HepG2 (cell line): ENCODE data around the gene FGF18. TPM values are rescaled to one million over a fixed set of nuclear protein-coding genes. Genes with fewer than 3 reads are reported as not detected.

ENCODE experiments used
- ATAC-seq: fragments of 200-7000 bp; cut with Tn5 transposase; 3 replicates; pipeline ENCODE4 v1.9.1; 2020; ENCODE audit warnings: mild to moderate bottlenecking, moderate library complexity
- BruUV-seq: library from RNA; stranded (reverse); fragments of 400-500 nt; replicated peaks from 2 replicates; lab custom pipeline; 2021; lab: Mats Ljungman, UMichigan
- CTCF ChIA-PET: fragments of 300-600 bp; formaldehyde crosslinking; extraction: SDS; loops from one replicate; lab custom pipeline; 2021; ENCODE audit warnings: low total read pairs, inconsistent platforms, low intra/inter-chr PET ratio; lab: Yijun Ruan, JAX
- POLR2A ChIA-PET: fragments of 350-600 bp; sonication (Branson Sonifier 250); formaldehyde crosslinking; loops from one replicate; lab custom pipeline; 2020; ENCODE audit warnings: antibody characterized with exemption, inconsistent platforms; lab: Yijun Ruan, JAX
- DNase-seq: peaks from one replicate; pipeline ENCODE4 v3.0.0-alpha.2; 2015; ENCODE audit warnings: low spot score
- FAIRE-seq: peaks from 3 replicates; lab custom pipeline; 2011; peaks lifted over from hg19 to GRCh38; lab: Jason Lieb, UNC
- H2AFZ ChIP-seq: one replicate; pipeline ENCODE4 v1.6.1; 2011; ENCODE audit warnings: low read length, inconsistent platforms
- H3K27ac ChIP-seq: fragments of 300-600 bp; 3 replicates; pipeline ENCODE4 v1.8.0; 2011; ENCODE audit warnings: mixed run types, mild to moderate bottlenecking, mixed read lengths, low read length, inconsistent platforms; ENCODE audit not compliant: insufficient read depth; ENCODE audit errors: extremely low read length
- H3K27me3 ChIP-seq, 2 experiments: fragments of 200-600 bp in 1 of 2; 2 replicates in 1 of 2; 3 replicates in 1 of 2; pipeline versions ENCODE4 v1.6.0 to v1.8.0; 2011; ENCODE audit warnings: low read length in 2 of 2, mild to moderate bottlenecking in 2 of 2, moderate library complexity in 2 of 2, inconsistent platforms in 1 of 2; ENCODE audit not compliant: insufficient read depth in 2 of 2, control insufficient read depth in 1 of 2
- H3K36me3 ChIP-seq, 2 experiments: fragments of 200-600 bp in 1 of 2; replicated peaks in 1 of 2; 2 replicates in 1 of 2; 3 replicates in 1 of 2; pipeline versions ENCODE4 v1.5.1 to v1.8.0; 2011; ENCODE audit warnings: low read length in 2 of 2, inconsistent platforms in 1 of 2; ENCODE audit not compliant: insufficient read depth in 2 of 2, control insufficient read depth in 1 of 2
- H3K4me1 ChIP-seq: 2 replicates; pipeline ENCODE4 v1.5.1; 2012; ENCODE audit warnings: low read length, inconsistent platforms; ENCODE audit not compliant: insufficient read depth
- H3K4me2 ChIP-seq: 2 replicates; pipeline ENCODE4 v1.6.0; 2011; ENCODE audit warnings: low read depth, low read length, inconsistent platforms
- H3K4me3 ChIP-seq, 3 experiments: fragments of 200-600 bp in 1 of 3; sonication (generic), shearing (Covaris generic) in 1 of 3; replicated peaks in 1 of 3; 2 replicates each; pipeline ENCODE4 v1.5.1; 2011 to 2016; ENCODE audit warnings: low read length in 3 of 3, inconsistent platforms in 2 of 3, low read depth in 2 of 3, mild to moderate bottlenecking in 2 of 3, control low read depth in 1 of 3, mixed read lengths in 1 of 3; ENCODE audit not compliant: insufficient read depth in 1 of 3
- H3K79me2 ChIP-seq: one replicate; pipeline ENCODE4 v1.6.1; 2011; ENCODE audit warnings: low read length, inconsistent platforms; ENCODE audit not compliant: insufficient read depth
- H3K9ac ChIP-seq: 2 replicates; pipeline ENCODE4 v1.6.0; 2011; ENCODE audit warnings: mild to moderate bottlenecking, low read depth, low read length, inconsistent platforms; ENCODE audit not compliant: insufficient read depth
- H3K9me3 ChIP-seq: 2 replicates; pipeline ENCODE4 v1.5.1; 2012; ENCODE audit warnings: mild to moderate bottlenecking, low read length
- H4K20me1 ChIP-seq: 2 replicates; pipeline ENCODE4 v1.6.0; 2011; ENCODE audit warnings: inconsistent platforms, mild to moderate bottlenecking, low read length, moderate library complexity; ENCODE audit not compliant: insufficient read depth
- CENPX ChIP-seq: sonication (generic); formaldehyde crosslinking; IDR thresholded peaks from 2 replicates; pipeline ENCODE4 v1.9.0; 2021; ENCODE audit warnings: mild to moderate bottlenecking, missing genetic modification reagents, moderate library complexity
- DR1 ChIP-seq: sonication (generic); formaldehyde crosslinking; IDR thresholded peaks from 2 replicates; pipeline ENCODE4 v1.8.0; 2021; ENCODE audit warnings: mild to moderate bottlenecking, missing genetic modification reagents, inconsistent platforms
- FIP1L1 ChIP-seq: fragments of 200-400 bp; formaldehyde crosslinking; IDR thresholded peaks from 2 replicates; pipeline ENCODE4 v1.6.1; 2018; ENCODE audit warnings: low read depth, mild to moderate bottlenecking, low read length, moderate library complexity, borderline replicate concordance; ENCODE audit not compliant: insufficient read depth
- JUND ChIP-seq: sonication (generic); formaldehyde crosslinking; IDR thresholded peaks from 2 replicates; pipeline ENCODE4 v1.8.0; 2022; ENCODE audit warnings: mild to moderate bottlenecking, missing genetic modification reagents
- KDM2A ChIP-seq: sonication (generic); formaldehyde crosslinking; IDR thresholded peaks from 2 replicates; pipeline ENCODE4 v1.4.0; 2020; ENCODE audit warnings: low read depth, missing genetic modification reagents, borderline replicate concordance
- KLF9 ChIP-seq: IDR thresholded peaks from 2 replicates; pipeline ENCODE4 v1.6.1; 2016; ENCODE audit warnings: low read depth
- SMAD3 ChIP-seq: sonication (generic); formaldehyde crosslinking; IDR thresholded peaks from 2 replicates; pipeline ENCODE4 v1.4.0; 2020; ENCODE audit warnings: missing genetic modification reagents
- ZFP37 ChIP-seq: sonication (generic); formaldehyde crosslinking; IDR thresholded peaks from 2 replicates; pipeline ENCODE4 v1.4.0; 2020; ENCODE audit warnings: missing genetic modification reagents, borderline replicate concordance
- ZNF382 ChIP-seq: sonication (generic); formaldehyde crosslinking; IDR thresholded peaks from 2 replicates; pipeline ENCODE4 v1.5.0; 2020; ENCODE audit warnings: missing genetic modification reagents, mild to moderate bottlenecking, borderline replicate concordance
- ZNF441 ChIP-seq: sonication (generic); formaldehyde crosslinking; IDR thresholded peaks from 2 replicates; pipeline ENCODE4 v1.7.0; 2021; ENCODE audit warnings: missing genetic modification reagents, borderline replicate concordance
- ZNF558 ChIP-seq: sonication (generic); formaldehyde crosslinking; IDR thresholded peaks from 2 replicates; pipeline ENCODE4 v1.9.0; 2022; ENCODE audit warnings: mild to moderate bottlenecking, missing genetic modification reagents, borderline replicate concordance
- ZNF644 ChIP-seq: IDR thresholded peaks from 2 replicates; pipeline ENCODE4 v1.6.1; 2016; ENCODE audit warnings: low read depth
- ZNF790 ChIP-seq: sonication (generic); formaldehyde crosslinking; IDR thresholded peaks from 2 replicates; pipeline ENCODE4 v1.8.0; 2022; ENCODE audit warnings: missing genetic modification reagents, mild to moderate bottlenecking, borderline replicate concordance
- WGBS: methylation state at CpG from one replicate; pipeline ENCODE4 v1.1.6; 2017; ENCODE audit warnings: low lambda C conversion rate; 5-methylcytosine and 5-hydroxymethylcytosine counted together
- in situ Hi-C: cut with HindIII; loops from 2 replicates; pipeline ENCODE4 v1.10.0; 2017; ENCODE audit warnings: low pct_unique_long_range_greater_than_20kb; ENCODE audit not compliant: extremely low pct_ligation_motif_present
- intact Hi-C: fragments of 100-400 bp; cut with micrococcal nuclease; formaldehyde crosslinking; loops from one replicate; pipeline ENCODE4 v1.10.0; 2022; ENCODE audit not compliant: unreplicated experiment
- polyA plus RNA-seq, 8 experiments: library from polyadenylated mRNA; depleted of rRNA in 3 of 8; stranded (reverse) in 7 of 8; unstranded in 1 of 8; fragments of >200 nt; fragmentation: Illumina TruSeq in 4 of 8; extraction: Trizol in 4 of 8; gene quantifications; 2 replicates each; pipeline versions ENCODE4 v1.2.1 to v1.2.3, GENCODE V29; 2011 to 2016; ENCODE audit warnings: low read depth in 4 of 8, missing spikeins in 1 of 8, mixed read lengths in 1 of 8; ENCODE audit not compliant: insufficient read depth in 1 of 8
- total RNA-seq, 5 experiments: library from RNA; depleted of rRNA; stranded (reverse); fragments of >200 nt; fragmentation: Illumina TruSeq; extraction: Trizol; gene quantifications; 2 replicates each; pipeline ENCODE4 v1.2.3, GENCODE V29; 2016; ENCODE audit warnings: low read depth in 1 of 5
- TF ChIP-seq, protein P1 (sequence below): sonication (generic); formaldehyde crosslinking; IDR thresholded peaks from 2 replicates; pipeline ENCODE4 v1.8.1; 2022; ENCODE audit warnings: low read depth, mild to moderate bottlenecking, missing genetic modification reagents
- TF ChIP-seq, protein P2 (sequence below): sonication (generic); formaldehyde crosslinking; IDR thresholded peaks from 2 replicates; pipeline ENCODE4 v1.4.0; 2020; ENCODE audit warnings: missing genetic modification reagents, borderline replicate concordance
- TF ChIP-seq, protein P3 (sequence below): fragments of 450-650 bp; IDR thresholded peaks from 2 replicates; pipeline ENCODE4 v1.6.1; 2016
- TF ChIP-seq, protein P4 (sequence below): sonication (generic); formaldehyde crosslinking; IDR thresholded peaks from 2 replicates; pipeline ENCODE4 v1.4.0; 2020; ENCODE audit warnings: missing genetic modification reagents, low read depth, mild to moderate bottlenecking, borderline replicate concordance

The FGF18 gene
- total and polyA plus RNA-seq, 2 of the 13 experiments (the other 11 are each of a cell fraction or from before 2014, with no cell fraction given), result not detected

DNA sequence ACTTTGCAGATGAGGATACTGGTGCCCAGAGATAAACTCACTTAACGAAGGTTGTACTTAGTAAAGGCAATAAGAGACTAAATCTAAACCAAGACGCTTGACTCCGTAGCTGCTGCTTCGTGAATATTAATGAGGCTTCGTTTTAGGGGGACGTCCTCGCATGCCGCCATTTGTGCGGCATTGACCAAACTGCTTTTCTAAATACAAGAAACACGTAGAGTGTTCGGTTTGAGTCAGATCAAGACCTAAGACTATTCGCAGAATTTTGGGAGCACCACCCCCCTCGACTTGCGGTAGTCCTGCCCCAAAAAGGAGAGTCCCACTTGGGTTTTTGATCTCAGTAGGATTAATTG lies 30.7 kb upstream of the FGF18 start:
- Histone ChIP-seq H3K36me3 (peaks cover 8 to 29% of the 10 kb centered on the region in 2 experiments), H3K4me3 (peak overlapping the region; percentile 88 to 93 (median 92)), H3K9me3 (no peaks in the 10 kb centered on the region), H3K79me2 (peaks cover 64% of the 10 kb centered on the region), H2AFZ (no peak overlapping the region), H3K4me1 (peaks cover 46% of the 10 kb centered on the region), H3K9ac (peak overlapping the region; percentile 96), H3K4me2 (peak overlapping the region; percentile 94), H3K27me3 (no peaks in the 10 kb centered on the region; a peak in 1 of 5 replicates), H3K27ac (peak overlapping the region; percentile 88), H4K20me1 (peaks cover 57% of the 10 kb centered on the region)
- ATAC-seq, result no peak
- in situ Hi-C loops, result no loop called here
- FAIRE-seq, result no peak
- ChIA-PET CTCF (no interaction called here), POLR2A (interaction anchor here (1.1 to 2.7 kb wide), 3 partner anchors 11 to 30 kb away, joined by 3 to 13 read pairs (median 8); partner anchors contain the start of gene FGF18)
- under 1% methylated on average over 14 of the region's 14 CpGs for WGBS
- intact Hi-C loops, result no loop called here
- no peak for DNase-seq
- BruUV-seq, result TSS peak; percentile 48
- no peak for TF ChIP-seq ZNF644 (CRISPR knock-in tag)
- TF ChIP-seq, protein P1, sequence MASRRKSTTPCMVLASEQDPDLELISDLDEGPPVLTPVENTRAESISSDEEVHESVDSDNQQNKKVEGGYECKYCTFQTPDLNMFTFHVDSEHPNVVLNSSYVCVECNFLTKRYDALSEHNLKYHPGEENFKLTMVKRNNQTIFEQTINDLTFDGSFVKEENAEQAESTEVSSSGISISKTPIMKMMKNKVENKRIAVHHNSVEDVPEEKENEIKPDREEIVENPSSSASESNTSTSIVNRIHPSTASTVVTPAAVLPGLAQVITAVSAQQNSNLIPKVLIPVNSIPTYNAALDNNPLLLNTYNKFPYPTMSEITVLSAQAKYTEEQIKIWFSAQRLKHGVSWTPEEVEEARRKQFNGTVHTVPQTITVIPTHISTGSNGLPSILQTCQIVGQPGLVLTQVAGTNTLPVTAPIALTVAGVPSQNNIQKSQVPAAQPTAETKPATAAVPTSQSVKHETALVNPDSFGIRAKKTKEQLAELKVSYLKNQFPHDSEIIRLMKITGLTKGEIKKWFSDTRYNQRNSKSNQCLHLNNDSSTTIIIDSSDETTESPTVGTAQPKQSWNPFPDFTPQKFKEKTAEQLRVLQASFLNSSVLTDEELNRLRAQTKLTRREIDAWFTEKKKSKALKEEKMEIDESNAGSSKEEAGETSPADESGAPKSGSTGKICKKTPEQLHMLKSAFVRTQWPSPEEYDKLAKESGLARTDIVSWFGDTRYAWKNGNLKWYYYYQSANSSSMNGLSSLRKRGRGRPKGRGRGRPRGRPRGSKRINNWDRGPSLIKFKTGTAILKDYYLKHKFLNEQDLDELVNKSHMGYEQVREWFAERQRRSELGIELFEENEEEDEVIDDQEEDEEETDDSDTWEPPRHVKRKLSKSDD (CRISPR knock-in tag), result no peak
- no peak for TF ChIP-seq ZNF441 (CRISPR knock-in tag)
- TF ChIP-seq JUND, result no peak
- TF ChIP-seq, protein P2, sequence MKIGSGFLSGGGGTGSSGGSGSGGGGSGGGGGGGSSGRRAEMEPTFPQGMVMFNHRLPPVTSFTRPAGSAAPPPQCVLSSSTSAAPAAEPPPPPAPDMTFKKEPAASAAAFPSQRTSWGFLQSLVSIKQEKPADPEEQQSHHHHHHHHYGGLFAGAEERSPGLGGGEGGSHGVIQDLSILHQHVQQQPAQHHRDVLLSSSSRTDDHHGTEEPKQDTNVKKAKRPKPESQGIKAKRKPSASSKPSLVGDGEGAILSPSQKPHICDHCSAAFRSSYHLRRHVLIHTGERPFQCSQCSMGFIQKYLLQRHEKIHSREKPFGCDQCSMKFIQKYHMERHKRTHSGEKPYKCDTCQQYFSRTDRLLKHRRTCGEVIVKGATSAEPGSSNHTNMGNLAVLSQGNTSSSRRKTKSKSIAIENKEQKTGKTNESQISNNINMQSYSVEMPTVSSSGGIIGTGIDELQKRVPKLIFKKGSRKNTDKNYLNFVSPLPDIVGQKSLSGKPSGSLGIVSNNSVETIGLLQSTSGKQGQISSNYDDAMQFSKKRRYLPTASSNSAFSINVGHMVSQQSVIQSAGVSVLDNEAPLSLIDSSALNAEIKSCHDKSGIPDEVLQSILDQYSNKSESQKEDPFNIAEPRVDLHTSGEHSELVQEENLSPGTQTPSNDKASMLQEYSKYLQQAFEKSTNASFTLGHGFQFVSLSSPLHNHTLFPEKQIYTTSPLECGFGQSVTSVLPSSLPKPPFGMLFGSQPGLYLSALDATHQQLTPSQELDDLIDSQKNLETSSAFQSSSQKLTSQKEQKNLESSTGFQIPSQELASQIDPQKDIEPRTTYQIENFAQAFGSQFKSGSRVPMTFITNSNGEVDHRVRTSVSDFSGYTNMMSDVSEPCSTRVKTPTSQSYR (CRISPR knock-in tag), result no peak
- TF ChIP-seq FIP1L1, result no peak
- 0 out of 2 replicates have a peak, but pooled peaks have one; percentile 5 for TF ChIP-seq ZNF558 (CRISPR knock-in tag)
- TF ChIP-seq ZNF790 (CRISPR knock-in tag), result no peak
- TF ChIP-seq DR1, result no peak
- TF ChIP-seq CENPX (CRISPR knock-in tag), result no peak
- no peak for TF ChIP-seq KLF9 (CRISPR knock-in tag)
- TF ChIP-seq, protein P3, sequence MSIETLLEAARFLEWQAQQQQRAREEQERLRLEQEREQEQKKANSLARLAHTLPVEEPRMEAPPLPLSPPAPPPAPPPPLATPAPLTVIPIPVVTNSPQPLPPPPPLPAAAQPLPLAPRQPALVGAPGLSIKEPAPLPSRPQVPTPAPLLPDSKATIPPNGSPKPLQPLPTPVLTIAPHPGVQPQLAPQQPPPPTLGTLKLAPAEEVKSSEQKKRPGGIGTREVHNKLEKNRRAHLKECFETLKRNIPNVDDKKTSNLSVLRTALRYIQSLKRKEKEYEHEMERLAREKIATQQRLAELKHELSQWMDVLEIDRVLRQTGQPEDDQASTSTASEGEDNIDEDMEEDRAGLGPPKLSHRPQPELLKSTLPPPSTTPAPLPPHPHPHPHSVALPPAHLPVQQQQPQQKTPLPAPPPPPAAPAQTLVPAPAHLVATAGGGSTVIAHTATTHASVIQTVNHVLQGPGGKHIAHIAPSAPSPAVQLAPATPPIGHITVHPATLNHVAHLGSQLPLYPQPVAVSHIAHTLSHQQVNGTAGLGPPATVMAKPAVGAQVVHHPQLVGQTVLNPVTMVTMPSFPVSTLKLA, result no peak
- TF ChIP-seq SMAD3 (CRISPR knock-in tag), result 0 out of 2 replicates have a peak, but pooled peaks have one; percentile 2
- no peak for TF ChIP-seq ZNF382 (CRISPR knock-in tag)
- TF ChIP-seq KDM2A (CRISPR knock-in tag), result no peak
- no peak for TF ChIP-seq ZFP37
- TF ChIP-seq, protein P4, sequence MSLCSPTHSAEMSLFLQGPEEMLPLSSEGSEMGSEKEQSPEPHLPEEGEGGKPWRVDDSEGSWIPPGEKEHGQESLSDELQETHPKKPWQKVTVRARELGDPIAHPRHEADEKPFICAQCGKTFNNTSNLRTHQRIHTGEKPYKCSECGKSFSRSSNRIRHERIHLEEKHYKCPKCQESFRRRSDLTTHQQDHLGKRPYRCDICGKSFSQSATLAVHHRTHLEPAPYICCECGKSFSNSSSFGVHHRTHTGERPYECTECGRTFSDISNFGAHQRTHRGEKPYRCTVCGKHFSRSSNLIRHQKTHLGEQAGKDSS, result 0 out of 2 replicates have a peak, but pooled peaks have one; percentile 0
